Activated T-helper 2 cell treated with anti-CD3 and anti-CD28 coated beads, Interferon-gamma antibody, Interleukin-2, Interleukin-4, amounts not matched to agents 10 μg/mL and 5 μg/mL and 100 μg/mL, durations not matched to agents 14 hours and 24 hours and 36 hours (primary cell): ENCODE results near the gene SLC8A3. TPM values are rescaled to one million over a fixed set of nuclear protein-coding genes. Genes with fewer than 3 reads are reported as not detected.

Experiments used
- DNase-seq: peaks from one replicate; pipeline ENCODE4 v3.0.0; 2021; ENCODE audit warnings: low spot score
- H3K27ac Mint-ChIP-seq: one replicate; pipeline ENCODE4 v1.8.0; 2021; ENCODE audit warnings: mixed read lengths
- H3K27me3 Mint-ChIP-seq: one replicate; pipeline ENCODE4 v1.8.0; 2021; ENCODE audit warnings: low read depth, mixed read lengths
- H3K36me3 Mint-ChIP-seq: one replicate; pipeline ENCODE4 v1.8.0; 2021; ENCODE audit warnings: low read depth, mixed read lengths
- H3K4me1 Mint-ChIP-seq: one replicate; pipeline ENCODE4 v1.8.0; 2021; ENCODE audit warnings: low read depth, mixed read lengths
- H3K4me3 Mint-ChIP-seq: one replicate; pipeline ENCODE4 v1.8.0; 2021; ENCODE audit warnings: low read depth, mild to moderate bottlenecking, moderate library complexity, mixed read lengths
- H3K9me3 Mint-ChIP-seq: one replicate; pipeline ENCODE4 v1.8.0; 2021; ENCODE audit warnings: mixed read lengths
- intact Hi-C: fragments of 100-400 bp; cut with micrococcal nuclease; formaldehyde crosslinking; loops from one replicate; pipeline ENCODE4 v1.15.1; 2023
- total RNA-seq: library from RNA; stranded (reverse); gene quantifications from 2 replicates; pipeline ENCODE4 v1.2.3, GENCODE V29; 2022

SLC8A3 gene
- total RNA-seq, 1 donor from 2014 or later = 0.32 TPM

- no peaks in the 10 kb centered on the region for H3K9me3 Mint-ChIP-seq
- peaks cover 4% of the 10 kb centered on the region for H3K27me3 Mint-ChIP-seq
- H3K4me3 Mint-ChIP-seq = no peak overlapping the region
- H3K27ac Mint-ChIP-seq = no peak overlapping the region
- no peaks in the 10 kb centered on the region for H3K4me1 Mint-ChIP-seq
- no peak for DNase-seq
- no peaks in the 10 kb centered on the region for H3K36me3 Mint-ChIP-seq
- intact Hi-C loops = no loop called here
These were observed 152.1 kb downstream of the SLC8A3 start for GRCh38 chr14:70036665-70037064.

GRCh38 chr14:70034257-70034656, 154.5 kb downstream of the SLC8A3 start:
- no peak for DNase-seq
- Mint-ChIP-seq H3K4me1 (no peaks in the 10 kb centered on the region), H3K27me3 (no peaks in the 10 kb centered on the region), H3K27ac (no peak overlapping the region), H3K36me3 (no peaks in the 10 kb centered on the region), H3K9me3 (no peaks in the 10 kb centered on the region), H3K4me3 (no peak overlapping the region)
- intact Hi-C loops = no loop called here

GRCh38 chr14:70033561-70033960, 155.2 kb downstream of the SLC8A3 start:
- H3K4me1 Mint-ChIP-seq = no peaks in the 10 kb centered on the region
- intact Hi-C loops = no loop called here

GRCh38 chr14:70033116-70033515, 155.6 kb downstream of the SLC8A3 start:
- intact Hi-C loops = no loop called here
- no peaks in the 10 kb centered on the region for H3K9me3 Mint-ChIP-seq
- no peak overlapping the region for H3K4me3 Mint-ChIP-seq
- no peak overlapping the region for H3K27ac Mint-ChIP-seq
- H3K4me1 Mint-ChIP-seq = no peaks in the 10 kb centered on the region
- H3K27me3 Mint-ChIP-seq = no peaks in the 10 kb centered on the region
- no peaks in the 10 kb centered on the region for H3K36me3 Mint-ChIP-seq
- DNase-seq = no peak

More at GRCh38 chr14:70033561-70033960, 155.2 kb downstream of the SLC8A3 start:
- DNase-seq = no peak
- Mint-ChIP-seq H3K9me3 (no peaks in the 10 kb centered on the region), H3K27ac (no peak overlapping the region), H3K36me3 (no peaks in the 10 kb centered on the region), H3K4me3 (no peak overlapping the region), H3K27me3 (no peaks in the 10 kb centered on the region)

GRCh38 chr14:70032447-70032846, 156.3 kb downstream of the SLC8A3 start:
- intact Hi-C loops = no loop called here
- no peaks in the 10 kb centered on the region for H3K27me3 Mint-ChIP-seq
- H3K27ac Mint-ChIP-seq = no peak overlapping the region
- H3K36me3 Mint-ChIP-seq = no peaks in the 10 kb centered on the region
- no peaks in the 10 kb centered on the region for H3K4me1 Mint-ChIP-seq
- H3K4me3 Mint-ChIP-seq = no peak overlapping the region
- H3K9me3 Mint-ChIP-seq = no peaks in the 10 kb centered on the region
- no peak for DNase-seq

GRCh38 chr14:70032016-70032415, 156.7 kb downstream of the SLC8A3 start:
- H3K4me3 Mint-ChIP-seq = no peak overlapping the region
- H3K27me3 Mint-ChIP-seq = no peaks in the 10 kb centered on the region
- DNase-seq = no peak
- H3K36me3 Mint-ChIP-seq = no peaks in the 10 kb centered on the region
- H3K9me3 Mint-ChIP-seq = no peaks in the 10 kb centered on the region
- intact Hi-C loops = no loop called here
- H3K27ac Mint-ChIP-seq = no peak overlapping the region
- no peaks in the 10 kb centered on the region for H3K4me1 Mint-ChIP-seq

- no peaks in the 10 kb centered on the region for H3K4me1 Mint-ChIP-seq
- no peaks in the 10 kb centered on the region for H3K9me3 Mint-ChIP-seq
- DNase-seq = no peak
- no peak overlapping the region for H3K4me3 Mint-ChIP-seq
- no peaks in the 10 kb centered on the region for H3K36me3 Mint-ChIP-seq
- H3K27me3 Mint-ChIP-seq = peaks cover under 1% of the 10 kb centered on the region
- H3K27ac Mint-ChIP-seq = no peak overlapping the region
- intact Hi-C loops = no loop called here
These were observed 159.2 kb downstream of the SLC8A3 start for GRCh38 chr14:70029296-70030132.

GRCh38 chr14:70027785-70028428, 160.8 kb downstream of the SLC8A3 start:
- intact Hi-C loops = loop anchor here (1.0 kb wide), 1 partner anchor 209 kb away; no protein-coding TSS in a partner anchor
- Mint-ChIP-seq H3K27ac (no peak overlapping the region), H3K9me3 (no peaks in the 10 kb centered on the region), H3K4me3 (no peak overlapping the region), H3K27me3 (peaks cover 2% of the 10 kb centered on the region), H3K4me1 (no peaks in the 10 kb centered on the region), H3K36me3 (no peaks in the 10 kb centered on the region)
- peak; percentile 42 for DNase-seq

GRCh38 chr14:70023871-70024270, 164.9 kb downstream of the SLC8A3 start:
- DNase-seq = no peak
- peaks cover 1% of the 10 kb centered on the region for H3K4me1 Mint-ChIP-seq
- intact Hi-C loops = no loop called here
- H3K36me3 Mint-ChIP-seq = no peaks in the 10 kb centered on the region
- H3K4me3 Mint-ChIP-seq = no peak overlapping the region
- peaks cover 8% of the 10 kb centered on the region for H3K27me3 Mint-ChIP-seq
- no peak overlapping the region for H3K27ac Mint-ChIP-seq
- no peaks in the 10 kb centered on the region for H3K9me3 Mint-ChIP-seq

- Mint-ChIP-seq H3K4me1 (peaks cover 11% of the 10 kb centered on the region), H3K9me3 (no peaks in the 10 kb centered on the region)
- DNase-seq = no peak
These were observed 165.8 kb downstream of the SLC8A3 start for GRCh38 chr14:70022771-70023445.

GRCh38 chr14:70021548-70022220, 167.1 kb downstream of the SLC8A3 start:
- Mint-ChIP-seq H3K4me3 (no peak overlapping the region), H3K27ac (no peak overlapping the region)
- intact Hi-C loops = no loop called here

More at GRCh38 chr14:70022771-70023445, 165.8 kb downstream of the SLC8A3 start:
- H3K4me3 Mint-ChIP-seq = no peak overlapping the region
- H3K36me3 Mint-ChIP-seq = no peaks in the 10 kb centered on the region
- H3K27ac Mint-ChIP-seq = no peak overlapping the region
- peaks cover 11% of the 10 kb centered on the region for H3K27me3 Mint-ChIP-seq
- intact Hi-C loops = no loop called here

GRCh38 chr14:70020352-70021170, 168.2 kb downstream of the SLC8A3 start:
- Mint-ChIP-seq H3K4me1 (peaks cover 11% of the 10 kb centered on the region), H3K9me3 (no peaks in the 10 kb centered on the region), H3K27me3 (peaks cover 17% of the 10 kb centered on the region), H3K4me3 (no peak overlapping the region), H3K36me3 (no peaks in the 10 kb centered on the region), H3K27ac (no peak overlapping the region)
- intact Hi-C loops = no loop called here
- no peak for DNase-seq

More at GRCh38 chr14:70021548-70022220, 167.1 kb downstream of the SLC8A3 start:
- Mint-ChIP-seq H3K9me3 (no peaks in the 10 kb centered on the region), H3K27me3 (peaks cover 15% of the 10 kb centered on the region), H3K36me3 (no peaks in the 10 kb centered on the region), H3K4me1 (peaks cover 11% of the 10 kb centered on the region)
- DNase-seq = no peak
